Measurements from ENCODE around the gene NES. TPM values are rescaled to one million over a fixed set of nuclear protein-coding genes. Genes with fewer than 3 reads are reported as not detected.

NES gene
- total and polyA plus RNA-seq, 4 donors, result 0.15 to 3.1 (median 1.9) TPM

DNA sequence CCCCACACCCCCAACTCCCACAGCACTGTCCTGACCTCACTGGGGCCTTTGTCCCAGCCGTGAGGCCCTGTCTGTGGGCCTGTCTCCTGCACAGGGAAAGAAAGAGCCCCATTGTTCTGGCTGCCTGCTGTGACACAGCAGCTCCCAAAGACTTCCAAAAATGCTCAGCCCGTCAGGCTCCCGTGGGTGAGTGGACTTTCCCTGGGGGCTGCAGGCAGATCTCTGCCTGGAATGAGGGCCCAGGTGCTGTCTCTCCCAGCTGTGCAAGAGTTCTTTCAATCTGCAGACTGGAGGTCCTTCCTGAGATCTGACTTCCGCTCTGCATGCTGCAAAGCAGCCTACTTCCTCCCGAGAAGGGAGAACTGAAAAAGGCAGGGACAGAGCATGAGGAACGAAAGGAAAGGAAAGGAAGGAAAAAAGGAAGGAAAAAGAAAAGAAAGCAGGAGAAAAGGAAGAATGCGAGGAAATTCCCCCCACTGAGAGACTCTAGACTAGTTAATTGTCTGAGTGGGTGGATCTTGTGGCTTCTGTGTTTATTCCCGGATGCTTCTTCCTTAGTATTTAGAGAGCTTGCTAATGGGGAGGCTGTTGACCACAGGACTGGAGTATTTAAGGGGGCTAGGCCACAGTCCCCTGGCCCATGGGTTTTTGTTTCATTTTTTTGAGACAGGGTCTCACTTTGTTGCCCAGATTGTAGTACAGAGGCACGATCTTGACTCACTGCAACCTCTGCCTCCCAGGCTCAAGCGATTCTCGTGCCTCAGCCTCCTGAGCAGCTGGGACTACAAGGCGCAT lies 15.0 kb downstream of the NES start:
- Histone ChIP-seq H3K27ac (ENCODE audit: low read depth in 1 of 2, low read length in 2 of 2) (peak overlapping the region; percentile 28 to 55), H3K9ac (ENCODE audit: low read depth in 1 of 2, low read length in 2 of 2) (no peak overlapping the region), H3K27me3 (ENCODE audit: control insufficient read depth in 4 of 4, insufficient read depth in 4 of 4, low read length in 3 of 4) (peaks cover 0 to 2% (median under 1%) of the 10 kb centered on the region in 4 donors), H3K4me3 (ENCODE audit: low read depth in 1 of 3, low read length in 3 of 3) (no peak overlapping the region), H3K36me3 (ENCODE audit: control insufficient read depth in 4 of 4, insufficient read depth in 3 of 4, low read depth in 1 of 4, low read length in 3 of 4) (no peaks in the 10 kb centered on the region), H3K9me3 (ENCODE audit: control insufficient read depth in 4 of 4, low read length in 3 of 4) (no peaks in the 10 kb centered on the region), H3K4me1 (ENCODE audit: control insufficient read depth in 4 of 4, insufficient read depth in 4 of 4, low read length in 3 of 4) (peaks cover 0 to 23% (median 15%) of the 10 kb centered on the region in 4 donors)
- DNase-seq (ENCODE audit: low spot score), result no peak
- 72% methylated on average over 12 of the region's 12 CpGs for WGBS
- TF ChIP-seq, protein P1, sequence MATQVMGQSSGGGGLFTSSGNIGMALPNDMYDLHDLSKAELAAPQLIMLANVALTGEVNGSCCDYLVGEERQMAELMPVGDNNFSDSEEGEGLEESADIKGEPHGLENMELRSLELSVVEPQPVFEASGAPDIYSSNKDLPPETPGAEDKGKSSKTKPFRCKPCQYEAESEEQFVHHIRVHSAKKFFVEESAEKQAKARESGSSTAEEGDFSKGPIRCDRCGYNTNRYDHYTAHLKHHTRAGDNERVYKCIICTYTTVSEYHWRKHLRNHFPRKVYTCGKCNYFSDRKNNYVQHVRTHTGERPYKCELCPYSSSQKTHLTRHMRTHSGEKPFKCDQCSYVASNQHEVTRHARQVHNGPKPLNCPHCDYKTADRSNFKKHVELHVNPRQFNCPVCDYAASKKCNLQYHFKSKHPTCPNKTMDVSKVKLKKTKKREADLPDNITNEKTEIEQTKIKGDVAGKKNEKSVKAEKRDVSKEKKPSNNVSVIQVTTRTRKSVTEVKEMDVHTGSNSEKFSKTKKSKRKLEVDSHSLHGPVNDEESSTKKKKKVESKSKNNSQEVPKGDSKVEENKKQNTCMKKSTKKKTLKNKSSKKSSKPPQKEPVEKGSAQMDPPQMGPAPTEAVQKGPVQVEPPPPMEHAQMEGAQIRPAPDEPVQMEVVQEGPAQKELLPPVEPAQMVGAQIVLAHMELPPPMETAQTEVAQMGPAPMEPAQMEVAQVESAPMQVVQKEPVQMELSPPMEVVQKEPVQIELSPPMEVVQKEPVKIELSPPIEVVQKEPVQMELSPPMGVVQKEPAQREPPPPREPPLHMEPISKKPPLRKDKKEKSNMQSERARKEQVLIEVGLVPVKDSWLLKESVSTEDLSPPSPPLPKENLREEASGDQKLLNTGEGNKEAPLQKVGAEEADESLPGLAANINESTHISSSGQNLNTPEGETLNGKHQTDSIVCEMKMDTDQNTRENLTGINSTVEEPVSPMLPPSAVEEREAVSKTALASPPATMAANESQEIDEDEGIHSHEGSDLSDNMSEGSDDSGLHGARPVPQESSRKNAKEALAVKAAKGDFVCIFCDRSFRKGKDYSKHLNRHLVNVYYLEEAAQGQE (IDR thresholded peaks at IDR 0.05), result no peak
- TF ChIP-seq FOXA1 (IDR thresholded peaks at IDR 0.05) (no peak), RAD21 (IDR thresholded peaks at IDR 0.05) (no peak), SP1 (IDR thresholded peaks at IDR 0.05) (no peak), FOXA2 (IDR thresholded peaks at IDR 0.05) (no peak), TAF1 (conservative IDR thresholded peaks at IDR 0.05) (no peak), HNF4A (conservative IDR thresholded peaks at IDR 0.05) (no peak), JUND (IDR thresholded peaks at IDR 0.05) (no peak), HNF4G (IDR thresholded peaks at IDR 0.05) (no peak), NR2F2 (IDR thresholded peaks at IDR 0.05) (no peak), YY1 (IDR thresholded peaks at IDR 0.05) (no peak)
- TF ChIP-seq, protein P2, sequence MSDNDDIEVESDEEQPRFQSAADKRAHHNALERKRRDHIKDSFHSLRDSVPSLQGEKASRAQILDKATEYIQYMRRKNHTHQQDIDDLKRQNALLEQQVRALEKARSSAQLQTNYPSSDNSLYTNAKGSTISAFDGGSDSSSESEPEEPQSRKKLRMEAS (IDR thresholded peaks at IDR 0.05), result no peak
- TF ChIP-seq, protein P3, sequence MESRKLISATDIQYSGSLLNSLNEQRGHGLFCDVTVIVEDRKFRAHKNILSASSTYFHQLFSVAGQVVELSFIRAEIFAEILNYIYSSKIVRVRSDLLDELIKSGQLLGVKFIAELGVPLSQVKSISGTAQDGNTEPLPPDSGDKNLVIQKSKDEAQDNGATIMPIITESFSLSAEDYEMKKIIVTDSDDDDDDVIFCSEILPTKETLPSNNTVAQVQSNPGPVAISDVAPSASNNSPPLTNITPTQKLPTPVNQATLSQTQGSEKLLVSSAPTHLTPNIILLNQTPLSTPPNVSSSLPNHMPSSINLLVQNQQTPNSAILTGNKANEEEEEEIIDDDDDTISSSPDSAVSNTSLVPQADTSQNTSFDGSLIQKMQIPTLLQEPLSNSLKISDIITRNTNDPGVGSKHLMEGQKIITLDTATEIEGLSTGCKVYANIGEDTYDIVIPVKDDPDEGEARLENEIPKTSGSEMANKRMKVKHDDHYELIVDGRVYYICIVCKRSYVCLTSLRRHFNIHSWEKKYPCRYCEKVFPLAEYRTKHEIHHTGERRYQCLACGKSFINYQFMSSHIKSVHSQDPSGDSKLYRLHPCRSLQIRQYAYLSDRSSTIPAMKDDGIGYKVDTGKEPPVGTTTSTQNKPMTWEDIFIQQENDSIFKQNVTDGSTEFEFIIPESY (IDR thresholded peaks at IDR 0.05), result no peak
- TF ChIP-seq, protein P4, sequence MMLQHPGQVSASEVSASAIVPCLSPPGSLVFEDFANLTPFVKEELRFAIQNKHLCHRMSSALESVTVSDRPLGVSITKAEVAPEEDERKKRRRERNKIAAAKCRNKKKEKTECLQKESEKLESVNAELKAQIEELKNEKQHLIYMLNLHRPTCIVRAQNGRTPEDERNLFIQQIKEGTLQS (IDR thresholded peaks at IDR 0.05), result no peak

DNA sequence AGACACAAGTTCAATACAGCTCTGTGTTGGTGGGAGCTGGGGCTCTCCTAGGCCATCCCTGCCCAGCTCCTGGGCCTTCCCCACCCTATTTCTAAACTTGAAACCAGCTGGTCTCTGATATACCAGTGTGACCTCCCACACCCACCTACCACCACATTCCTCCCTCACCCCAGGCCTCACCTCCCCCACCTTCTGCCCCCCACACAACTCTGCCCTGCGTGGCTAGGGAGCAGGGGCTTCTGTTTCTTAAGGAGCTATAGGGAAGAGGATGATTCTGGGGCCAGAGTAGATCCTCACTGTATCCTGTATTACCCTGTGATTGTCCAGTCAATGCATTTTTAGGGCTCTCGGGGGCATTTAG lies 16.5 kb downstream of the NES start:
- H3K27ac ChIP-seq (ENCODE audit: low read depth in 1 of 2, low read length in 2 of 2), result peak overlapping the region; percentile 22 to 49
- TF ChIP-seq, protein P3 (IDR thresholded peaks at IDR 0.05), result no peak
- peaks cover 0 to 31% (median 19%) of the 10 kb centered on the region in 4 donors for H3K4me1 ChIP-seq (ENCODE audit: control insufficient read depth in 4 of 4, insufficient read depth in 4 of 4, low read length in 3 of 4)
- DNase-seq (ENCODE audit: low spot score), result no peak
- H3K4me3 ChIP-seq (ENCODE audit: low read depth in 1 of 3, low read length in 3 of 3), result no peak overlapping the region
- no peak overlapping the region for H3K9ac ChIP-seq (ENCODE audit: low read depth in 1 of 2, low read length in 2 of 2)
- no peaks in the 10 kb centered on the region for H3K9me3 ChIP-seq (ENCODE audit: control insufficient read depth in 4 of 4, low read length in 3 of 4)
- no peaks in the 10 kb centered on the region for H3K36me3 ChIP-seq (ENCODE audit: control insufficient read depth in 4 of 4, insufficient read depth in 3 of 4, low read depth in 1 of 4, low read length in 3 of 4)
- 72% methylated on average over 2 of the region's 2 CpGs for WGBS
- H3K27me3 ChIP-seq (ENCODE audit: control insufficient read depth in 4 of 4, insufficient read depth in 4 of 4, low read length in 3 of 4), result peaks cover 0 to 6% (median 4%) of the 10 kb centered on the region in 4 donors
